ENCODE data around the gene SLC41A1. TPM values are rescaled to one million over a fixed set of nuclear protein-coding genes. Genes with fewer than 3 reads are reported as not detected.

The SLC41A1 gene
- total RNA-seq, 1 experiment from 2014 or later: 33.3 TPM

DNA sequence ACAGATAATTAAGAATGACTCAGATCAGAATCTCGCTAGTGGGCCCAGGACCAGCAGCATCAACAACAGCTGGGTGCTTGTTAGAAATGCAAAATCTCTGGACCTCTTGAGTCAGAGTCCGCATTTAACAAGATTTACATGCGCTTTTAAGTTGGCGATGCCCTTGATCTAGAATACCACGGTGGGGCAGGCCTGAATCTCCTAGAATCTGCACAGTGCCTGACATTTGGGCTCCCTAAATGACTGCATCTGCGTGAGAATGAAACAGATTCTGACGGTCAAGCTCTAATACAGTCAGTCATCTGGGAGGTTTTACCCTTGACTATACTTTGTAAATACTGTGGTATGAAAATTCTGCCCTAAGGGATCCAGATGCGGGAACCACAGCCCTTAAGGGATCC, 20.5 kb downstream of the SLC41A1 start:
- TF ChIP-seq POLR2AphosphoS5 (IDR thresholded peaks at IDR 0.05; ENCODE audit: low read depth, low read length): no peak
- TF ChIP-seq, protein P1, sequence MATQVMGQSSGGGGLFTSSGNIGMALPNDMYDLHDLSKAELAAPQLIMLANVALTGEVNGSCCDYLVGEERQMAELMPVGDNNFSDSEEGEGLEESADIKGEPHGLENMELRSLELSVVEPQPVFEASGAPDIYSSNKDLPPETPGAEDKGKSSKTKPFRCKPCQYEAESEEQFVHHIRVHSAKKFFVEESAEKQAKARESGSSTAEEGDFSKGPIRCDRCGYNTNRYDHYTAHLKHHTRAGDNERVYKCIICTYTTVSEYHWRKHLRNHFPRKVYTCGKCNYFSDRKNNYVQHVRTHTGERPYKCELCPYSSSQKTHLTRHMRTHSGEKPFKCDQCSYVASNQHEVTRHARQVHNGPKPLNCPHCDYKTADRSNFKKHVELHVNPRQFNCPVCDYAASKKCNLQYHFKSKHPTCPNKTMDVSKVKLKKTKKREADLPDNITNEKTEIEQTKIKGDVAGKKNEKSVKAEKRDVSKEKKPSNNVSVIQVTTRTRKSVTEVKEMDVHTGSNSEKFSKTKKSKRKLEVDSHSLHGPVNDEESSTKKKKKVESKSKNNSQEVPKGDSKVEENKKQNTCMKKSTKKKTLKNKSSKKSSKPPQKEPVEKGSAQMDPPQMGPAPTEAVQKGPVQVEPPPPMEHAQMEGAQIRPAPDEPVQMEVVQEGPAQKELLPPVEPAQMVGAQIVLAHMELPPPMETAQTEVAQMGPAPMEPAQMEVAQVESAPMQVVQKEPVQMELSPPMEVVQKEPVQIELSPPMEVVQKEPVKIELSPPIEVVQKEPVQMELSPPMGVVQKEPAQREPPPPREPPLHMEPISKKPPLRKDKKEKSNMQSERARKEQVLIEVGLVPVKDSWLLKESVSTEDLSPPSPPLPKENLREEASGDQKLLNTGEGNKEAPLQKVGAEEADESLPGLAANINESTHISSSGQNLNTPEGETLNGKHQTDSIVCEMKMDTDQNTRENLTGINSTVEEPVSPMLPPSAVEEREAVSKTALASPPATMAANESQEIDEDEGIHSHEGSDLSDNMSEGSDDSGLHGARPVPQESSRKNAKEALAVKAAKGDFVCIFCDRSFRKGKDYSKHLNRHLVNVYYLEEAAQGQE (IDR thresholded peaks at IDR 0.05; ENCODE audit: insufficient read depth in 1 of 2, low read depth in 2 of 2, low read length in 1 of 2): no peak
- TF ChIP-seq TCF7L2 (IDR thresholded peaks at IDR 0.05; ENCODE audit: low read depth, low read length): no peak
- TF ChIP-seq, protein P2, sequence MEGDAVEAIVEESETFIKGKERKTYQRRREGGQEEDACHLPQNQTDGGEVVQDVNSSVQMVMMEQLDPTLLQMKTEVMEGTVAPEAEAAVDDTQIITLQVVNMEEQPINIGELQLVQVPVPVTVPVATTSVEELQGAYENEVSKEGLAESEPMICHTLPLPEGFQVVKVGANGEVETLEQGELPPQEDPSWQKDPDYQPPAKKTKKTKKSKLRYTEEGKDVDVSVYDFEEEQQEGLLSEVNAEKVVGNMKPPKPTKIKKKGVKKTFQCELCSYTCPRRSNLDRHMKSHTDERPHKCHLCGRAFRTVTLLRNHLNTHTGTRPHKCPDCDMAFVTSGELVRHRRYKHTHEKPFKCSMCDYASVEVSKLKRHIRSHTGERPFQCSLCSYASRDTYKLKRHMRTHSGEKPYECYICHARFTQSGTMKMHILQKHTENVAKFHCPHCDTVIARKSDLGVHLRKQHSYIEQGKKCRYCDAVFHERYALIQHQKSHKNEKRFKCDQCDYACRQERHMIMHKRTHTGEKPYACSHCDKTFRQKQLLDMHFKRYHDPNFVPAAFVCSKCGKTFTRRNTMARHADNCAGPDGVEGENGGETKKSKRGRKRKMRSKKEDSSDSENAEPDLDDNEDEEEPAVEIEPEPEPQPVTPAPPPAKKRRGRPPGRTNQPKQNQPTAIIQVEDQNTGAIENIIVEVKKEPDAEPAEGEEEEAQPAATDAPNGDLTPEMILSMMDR (IDR thresholded peaks at IDR 0.05): no peak
- no peak for TF ChIP-seq SIN3A (IDR thresholded peaks at IDR 0.05; ENCODE audit: borderline replicate concordance, insufficient read depth, low read depth, low read length)

DNA sequence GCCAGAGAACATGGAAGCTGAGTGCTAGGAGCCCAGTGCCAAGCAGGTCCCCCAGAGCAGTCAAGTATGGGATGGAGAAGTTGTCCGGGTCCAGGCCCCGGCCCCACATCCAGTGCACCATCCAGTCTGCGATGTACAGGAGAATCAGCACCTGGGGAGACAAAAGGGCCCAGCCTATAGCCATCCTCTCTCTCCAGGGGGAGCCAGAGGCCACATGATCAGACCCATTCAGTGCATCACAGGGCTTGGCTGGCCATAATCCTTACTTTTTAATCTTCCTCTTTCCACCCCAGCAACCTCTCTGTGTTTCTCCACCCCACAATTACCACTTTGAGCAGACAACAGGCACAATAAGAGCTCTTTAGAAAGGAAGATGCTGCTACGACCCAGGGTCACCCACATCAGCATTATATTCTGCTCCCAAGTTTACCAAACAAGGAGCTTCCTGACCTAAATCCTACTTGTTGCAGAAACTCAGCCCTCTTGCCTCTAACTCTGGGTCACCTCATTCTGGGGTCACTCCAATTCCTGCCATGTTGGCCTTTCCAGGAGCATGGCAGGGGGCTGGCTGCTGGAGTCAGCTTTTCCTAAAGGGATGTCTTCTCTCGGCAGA, 21.3 kb downstream of the SLC41A1 start:
- CTCF ChIA-PET: interaction anchor here (0.5 to 2.9 kb wide), 9 partner anchors 19 to 190 kb away, joined by 3 to 36 read pairs (median 4); no protein-coding TSS in a partner anchor
- intact Hi-C loops (cut with micrococcal nuclease; ENCODE audit: unreplicated experiment) (loop anchor here (1.0 to 5.0 kb wide), 3 partner anchors 116 to 311 kb away; no protein-coding TSS in a partner anchor), in situ Hi-C loops (cut with HindIII; ENCODE audit: low pct_unique_long_range_greater_than_20kb, low sequenced_read_pairs) (no loop called here)
- H3K27ac ChIP-seq (ENCODE audit: low read length): no peak overlapping the region
- no peaks in the 10 kb centered on the region; the same call in 1 of the 2 replicates for H3K4me1 ChIP-seq (ENCODE audit: control insufficient read depth, insufficient read depth, low read length)
- no peaks in the 10 kb centered on the region for H3K27me3 ChIP-seq (ENCODE audit: control insufficient read depth, insufficient read depth, low read length)
- POLR2A ChIA-PET: interaction anchor here (0.6 kb wide), 1 partner anchor 180 kb away, joined by 4 read pairs; no protein-coding TSS in a partner anchor
- TF ChIP-seq TCF7L2 (IDR thresholded peaks at IDR 0.05; ENCODE audit: low read depth, low read length): no peak
- TF ChIP-seq, protein P2 (IDR thresholded peaks at IDR 0.05): peak; percentile 90
- H3K9me3 ChIP-seq (ENCODE audit: control insufficient read depth, insufficient read depth, low read depth, low read length): no peaks in the 10 kb centered on the region
- ATAC-seq: peak; percentile 97
- peak; percentile 46 for DNase-seq (ENCODE audit: low read depth, low spot score)
- no TSS peak for BruUV-seq (replicated peaks)
- peaks cover 4% of the 10 kb centered on the region; the same call in 1 of the 2 replicates for H3K36me3 ChIP-seq (ENCODE audit: control insufficient read depth, insufficient read depth, low read length)
- no peak overlapping the region for H3K4me3 ChIP-seq (ENCODE audit: low read depth in 2 of 2, low read length in 2 of 2)

More for the DNA sequence above, 20.5 kb downstream of the SLC41A1 start:
- Histone ChIP-seq H3K4me3 (ENCODE audit: low read depth in 2 of 2, low read length in 2 of 2) (no peak overlapping the region), H3K27ac (ENCODE audit: low read length) (no peak overlapping the region), H3K27me3 (ENCODE audit: control insufficient read depth, insufficient read depth, low read length) (no peaks in the 10 kb centered on the region), H3K9me3 (ENCODE audit: control insufficient read depth, insufficient read depth, low read depth, low read length) (no peaks in the 10 kb centered on the region), H3K36me3 (ENCODE audit: control insufficient read depth, insufficient read depth, low read length) (peaks cover 4% of the 10 kb centered on the region; the same call in 1 of the 2 replicates), H3K4me1 (ENCODE audit: control insufficient read depth, insufficient read depth, low read length) (no peaks in the 10 kb centered on the region)
- ChIA-PET POLR2A (no interaction called here), CTCF (interaction anchor here (0.5 to 2.9 kb wide), 10 partner anchors 19 to 339 kb away, joined by 3 to 36 read pairs (median 4); no protein-coding TSS in a partner anchor)
- DNase-seq (ENCODE audit: low read depth, low spot score) (no peak), ATAC-seq (no peak)
- no TSS peak for BruUV-seq (replicated peaks)
- in situ Hi-C loops (cut with HindIII; ENCODE audit: low pct_unique_long_range_greater_than_20kb, low sequenced_read_pairs) (no loop called here), intact Hi-C loops (cut with micrococcal nuclease; ENCODE audit: unreplicated experiment) (loop anchor here (5.0 kb wide), 1 partner anchor 310 kb away; no protein-coding TSS in a partner anchor)

Measured in Panc1 (cell line).